Activated naive CD4-positive, alpha-beta T cell treated with anti-CD3 and anti-CD28 coated beads, Interleukin-2, amount 50 U/mL, for 16 hours (primary cell): ENCODE results near the gene PRIM2.
"Not testable (repeated sequence)": the region's sequence is repeated elsewhere in the genome, so short reads cannot be mapped to it uniquely, and the experiment has no call there.

Experiments used
- DNase-seq: peaks from one replicate; pipeline ENCODE4 v3.0.0-alpha.2; 2020

Gene PRIM2

GRCh38 chr6:57317060-57317943 lies at the start of gene PRIM2:
Gene PRIM2 (plus strand): TSS chr6:57317630. CDS start chr6:57318446, 816 bp downstream.
- DNase-seq: peak; percentile 85

DNA sequence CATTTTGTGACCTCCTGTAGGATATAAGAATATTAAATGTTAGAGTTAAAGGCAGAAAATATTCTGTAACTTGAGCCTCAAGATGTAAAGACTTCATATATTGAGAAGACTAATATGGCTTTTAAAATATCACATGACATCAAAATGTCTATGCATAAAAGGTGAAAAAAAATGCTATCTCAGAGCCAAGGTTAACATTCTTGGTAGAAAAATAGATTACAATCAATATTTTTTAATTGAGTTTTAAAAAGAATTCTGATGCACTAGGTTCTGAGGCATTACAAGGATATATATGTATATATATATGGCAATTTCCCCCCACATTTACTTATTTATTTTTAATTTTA lies 49.2 kb upstream of the PRIM2 start:
- no peak for DNase-seq

- not testable (repeated sequence) for DNase-seq
Measured at GRCh38 chr6:57274113-57274824, 43.2 kb upstream of the PRIM2 start.

DNA sequence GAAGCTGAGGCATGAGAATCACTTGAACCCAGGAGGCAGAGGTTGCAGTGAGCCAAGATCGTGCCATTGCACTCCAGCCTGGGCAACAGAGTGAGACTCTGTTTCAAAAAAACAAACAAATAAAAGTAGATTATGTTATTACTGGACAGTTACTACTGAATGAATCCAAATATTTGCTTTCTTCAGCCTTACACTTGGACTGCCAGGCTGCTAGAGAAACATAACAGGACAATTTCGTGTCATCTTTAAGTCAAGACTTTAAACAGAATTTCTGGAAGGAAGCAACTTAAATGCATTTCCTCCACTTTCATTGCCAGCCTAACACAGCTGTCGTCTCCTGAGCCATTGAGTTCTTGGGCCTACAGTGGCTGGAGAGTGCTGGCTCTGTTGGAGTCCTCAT lies 42.0 kb upstream of the PRIM2 start:
- DNase-seq: no peak

GRCh38 chr6:57276946-57277345 lies 40.5 kb upstream of the PRIM2 start:
- no peak for DNase-seq

DNA sequence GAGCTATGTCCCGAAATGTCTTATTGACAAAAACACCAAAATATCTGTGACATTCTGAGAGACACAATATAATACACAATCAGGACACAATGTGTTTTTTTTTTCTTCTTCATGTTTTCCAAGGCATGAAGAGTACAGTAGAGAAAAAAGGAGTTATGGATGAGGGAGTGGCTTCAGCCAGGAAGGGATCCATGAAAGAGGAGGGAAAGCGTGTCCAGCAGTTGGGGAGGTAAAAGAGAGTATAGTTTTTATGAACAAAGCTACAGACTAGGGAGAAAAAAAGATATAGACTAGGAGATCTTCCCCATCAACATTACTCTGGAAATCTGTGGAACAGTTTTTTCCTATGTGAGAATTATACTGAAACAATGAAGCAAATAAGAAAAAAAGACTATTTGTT lies 38.9 kb upstream of the PRIM2 start:
- no peak for DNase-seq

GRCh38 chr6:57279013-57279412 lies 38.4 kb upstream of the PRIM2 start:
- no peak for DNase-seq

- no peak for DNase-seq
Measured at GRCh38 chr6:57283106-57283505, 34.3 kb upstream of the PRIM2 start.

- DNase-seq: no peak
Measured at GRCh38 chr6:57283911-57284455, 33.4 kb upstream of the PRIM2 start.

DNA sequence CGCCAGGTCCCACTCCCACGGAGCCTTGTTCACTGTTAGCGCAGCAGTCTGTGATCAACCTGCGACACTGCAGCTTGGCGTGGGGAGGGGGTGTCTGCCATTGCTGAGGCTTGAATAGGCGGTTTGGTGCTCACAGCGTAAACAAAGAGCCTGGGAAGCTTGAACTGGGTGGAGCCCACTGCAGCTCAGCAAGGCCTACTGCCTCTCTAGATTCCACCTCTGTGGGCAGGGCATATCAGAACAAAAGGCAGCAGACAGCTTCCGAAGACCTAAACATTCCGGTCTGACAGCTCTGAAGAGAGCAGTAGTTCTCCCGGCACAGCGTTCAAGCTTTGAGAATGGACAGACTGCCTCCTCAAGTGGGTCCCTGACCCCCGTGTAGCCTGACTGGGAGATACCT lies 29.3 kb upstream of the PRIM2 start:
- not testable (repeated sequence) for DNase-seq

DNA sequence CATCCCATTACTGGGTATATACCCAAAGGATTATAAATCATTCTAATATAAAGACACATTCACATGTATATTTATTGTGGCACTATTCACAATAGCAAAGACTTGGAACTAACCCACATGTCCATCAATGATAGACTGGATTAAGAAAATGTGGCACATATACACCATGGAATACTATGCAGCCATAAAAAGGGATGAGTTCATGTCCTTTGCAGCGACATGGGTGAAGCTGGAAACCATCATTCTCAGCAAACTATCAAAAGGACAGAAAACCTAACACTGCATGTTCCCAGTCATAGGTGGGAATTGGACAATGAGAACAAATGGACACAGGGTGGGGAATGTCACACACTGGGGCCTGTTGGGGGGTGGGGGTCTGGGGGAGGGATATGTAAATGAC lies 24.0 kb upstream of the PRIM2 start:
- DNase-seq: not testable (repeated sequence)

DNA sequence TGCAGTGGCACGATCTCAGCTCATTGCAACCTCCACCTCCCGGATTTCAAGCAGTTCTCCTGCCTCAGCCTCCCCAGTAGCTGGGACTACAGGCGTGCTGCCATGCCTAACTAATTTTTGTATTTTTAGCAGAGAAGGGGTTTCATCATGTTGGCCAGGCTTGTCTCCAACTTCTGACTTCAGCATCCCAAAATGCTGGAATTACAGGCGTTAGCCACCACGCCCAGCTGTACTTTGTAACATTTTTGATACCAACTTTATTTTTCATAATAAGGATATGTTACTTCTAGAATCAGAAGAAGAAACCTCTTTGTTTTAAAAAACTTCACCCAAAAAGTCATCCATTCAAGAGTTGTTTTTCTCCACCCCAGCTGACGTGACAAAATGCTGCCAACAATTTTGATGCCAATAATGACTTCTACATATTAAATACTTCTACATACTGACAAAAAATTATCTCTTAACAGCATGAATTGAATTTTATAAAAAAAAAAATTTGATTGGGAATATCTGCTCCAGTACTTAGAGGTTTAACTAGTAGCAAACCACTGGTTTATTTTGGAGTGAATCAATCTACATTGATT lies 22.5 kb upstream of the PRIM2 start:
- no peak for DNase-seq

GRCh38 chr6:57297505-57297904 lies 19.9 kb upstream of the PRIM2 start:
- no peak for DNase-seq

- DNase-seq: no peak
Measured at GRCh38 chr6:57298741-57299140, 18.7 kb upstream of the PRIM2 start.

- no peak for DNase-seq
Measured at GRCh38 chr6:57301757-57302156, 15.7 kb upstream of the PRIM2 start.

DNA sequence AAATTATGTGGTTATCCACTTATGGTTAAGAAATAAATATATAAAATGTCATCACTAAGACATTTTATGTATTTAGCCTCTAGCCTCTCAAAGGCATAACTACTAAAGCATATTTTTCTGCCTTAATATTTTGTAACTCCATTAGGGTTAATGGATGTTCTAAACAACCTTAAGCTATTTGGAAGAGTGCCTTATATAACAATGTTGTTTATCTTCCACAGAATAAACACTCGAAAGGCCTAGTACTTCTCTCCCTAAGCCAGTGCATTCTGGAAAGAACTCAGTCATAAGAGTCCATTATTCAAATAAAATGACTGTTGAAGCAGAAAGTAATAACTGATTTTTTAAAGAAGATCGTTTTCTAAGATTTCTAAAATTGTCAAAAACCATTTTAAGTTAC lies 15.0 kb upstream of the PRIM2 start:
- DNase-seq: no peak

- no peak for DNase-seq
Measured at GRCh38 chr6:57303931-57304681, 13.3 kb upstream of the PRIM2 start.

DNA sequence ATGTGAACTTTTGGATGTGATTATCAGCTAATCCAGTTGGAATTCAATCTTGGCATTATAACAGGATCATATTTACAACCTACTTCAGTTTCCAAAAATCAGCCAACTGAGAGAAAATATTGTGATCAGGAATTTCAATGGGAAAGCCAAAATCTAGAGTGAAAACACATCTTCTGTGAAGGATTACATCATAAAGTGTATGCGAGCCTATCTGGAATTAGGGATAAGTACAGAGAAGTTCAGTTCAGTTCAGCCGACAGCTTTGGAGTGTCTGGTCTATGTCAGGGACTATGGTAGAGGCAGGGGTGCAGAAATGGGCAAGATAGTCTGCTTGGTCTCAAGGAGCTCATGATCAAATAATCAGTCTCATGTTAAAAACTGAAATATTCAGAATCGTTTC lies 12.3 kb upstream of the PRIM2 start:
- DNase-seq: no peak

DNA sequence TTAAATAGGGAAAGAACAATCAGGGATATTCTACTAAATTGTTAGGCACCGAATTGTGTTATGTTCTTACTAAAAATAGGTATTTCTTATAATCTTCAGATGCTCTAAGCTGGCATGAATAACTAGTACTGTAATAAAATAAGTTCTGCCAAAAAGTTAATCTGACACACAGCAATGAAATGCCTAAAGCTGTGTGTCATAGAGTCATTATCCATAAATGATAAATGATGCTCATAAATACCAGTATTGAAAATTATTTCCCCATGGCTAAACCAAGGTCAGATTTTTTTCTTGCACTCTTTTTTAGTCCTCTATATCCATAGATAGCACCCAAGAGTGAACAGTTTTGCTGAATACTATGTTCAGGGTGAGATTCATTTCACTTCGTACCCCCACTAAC lies 11.7 kb upstream of the PRIM2 start:
- DNase-seq: no peak

- DNase-seq: no peak
Measured at GRCh38 chr6:57306273-57306672, 11.2 kb upstream of the PRIM2 start.

- no peak for DNase-seq
Measured at GRCh38 chr6:57307850-57308249, 9.6 kb upstream of the PRIM2 start.

DNA sequence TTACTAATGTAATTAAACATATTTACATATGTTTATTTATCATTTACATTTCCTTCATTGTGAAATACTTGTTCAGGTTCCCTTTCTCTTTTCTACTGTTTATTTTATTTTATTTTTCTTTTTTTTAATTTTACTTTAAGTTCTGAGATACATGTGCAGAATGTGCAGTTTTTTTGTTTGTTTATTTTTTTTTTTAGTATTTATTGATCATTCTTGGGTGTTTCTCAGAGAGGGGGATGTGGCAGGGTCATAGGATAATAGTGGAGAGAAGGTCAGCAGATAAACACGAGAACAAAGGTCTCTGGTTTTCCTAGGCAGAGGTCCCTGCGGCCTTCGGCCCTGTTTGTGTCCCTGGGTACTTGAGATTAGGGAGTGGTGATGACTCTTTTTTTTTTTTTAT lies 8.7 kb upstream of the PRIM2 start:
- DNase-seq: not testable (repeated sequence)
